ENCODE results near the gene CTNNA2. TPM values are rescaled to one million over a fixed set of nuclear protein-coding genes. Genes with fewer than 3 reads are reported as not detected.

Gene CTNNA2
- total RNA-seq, 1 donor from 2014 or later, result 3.5 TPM

DNA sequence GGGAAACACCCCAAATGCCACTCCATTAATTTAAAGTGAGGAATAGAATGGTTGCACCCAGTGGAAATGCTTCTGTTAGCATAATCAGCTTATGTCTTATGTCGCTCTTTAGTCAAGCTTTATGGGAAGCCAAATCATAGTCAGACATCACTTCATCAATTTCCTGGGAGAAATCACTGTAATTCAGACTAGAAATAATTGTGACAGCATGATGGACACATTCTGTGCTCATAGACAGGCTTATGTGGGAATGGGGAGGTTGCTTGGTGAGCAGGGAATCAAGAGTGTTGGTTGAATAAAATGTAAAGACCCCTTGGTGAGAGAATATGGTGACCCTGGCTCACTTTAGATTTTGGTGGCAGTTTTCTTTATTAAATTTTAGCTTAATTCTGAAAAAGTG, 174.0 kb downstream of the CTNNA2 start:
- Histone ChIP-seq H3K27me3 (ENCODE audit: control insufficient read depth, insufficient read depth, low read length) (no peaks in the 10 kb centered on the region), H3K36me3 (ENCODE audit: control insufficient read depth, insufficient read depth, low read length) (no peaks in the 10 kb centered on the region), H3K4me3 (ENCODE audit: low read depth, low read length) (no peak overlapping the region)
- TF ChIP-seq, protein P1, sequence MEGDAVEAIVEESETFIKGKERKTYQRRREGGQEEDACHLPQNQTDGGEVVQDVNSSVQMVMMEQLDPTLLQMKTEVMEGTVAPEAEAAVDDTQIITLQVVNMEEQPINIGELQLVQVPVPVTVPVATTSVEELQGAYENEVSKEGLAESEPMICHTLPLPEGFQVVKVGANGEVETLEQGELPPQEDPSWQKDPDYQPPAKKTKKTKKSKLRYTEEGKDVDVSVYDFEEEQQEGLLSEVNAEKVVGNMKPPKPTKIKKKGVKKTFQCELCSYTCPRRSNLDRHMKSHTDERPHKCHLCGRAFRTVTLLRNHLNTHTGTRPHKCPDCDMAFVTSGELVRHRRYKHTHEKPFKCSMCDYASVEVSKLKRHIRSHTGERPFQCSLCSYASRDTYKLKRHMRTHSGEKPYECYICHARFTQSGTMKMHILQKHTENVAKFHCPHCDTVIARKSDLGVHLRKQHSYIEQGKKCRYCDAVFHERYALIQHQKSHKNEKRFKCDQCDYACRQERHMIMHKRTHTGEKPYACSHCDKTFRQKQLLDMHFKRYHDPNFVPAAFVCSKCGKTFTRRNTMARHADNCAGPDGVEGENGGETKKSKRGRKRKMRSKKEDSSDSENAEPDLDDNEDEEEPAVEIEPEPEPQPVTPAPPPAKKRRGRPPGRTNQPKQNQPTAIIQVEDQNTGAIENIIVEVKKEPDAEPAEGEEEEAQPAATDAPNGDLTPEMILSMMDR (IDR thresholded peaks at IDR 0.05; ENCODE audit: insufficient read depth, low read length, poor library complexity, severe bottlenecking), result no peak
- no peak for DNase-seq (ENCODE audit: low read depth)

DNA sequence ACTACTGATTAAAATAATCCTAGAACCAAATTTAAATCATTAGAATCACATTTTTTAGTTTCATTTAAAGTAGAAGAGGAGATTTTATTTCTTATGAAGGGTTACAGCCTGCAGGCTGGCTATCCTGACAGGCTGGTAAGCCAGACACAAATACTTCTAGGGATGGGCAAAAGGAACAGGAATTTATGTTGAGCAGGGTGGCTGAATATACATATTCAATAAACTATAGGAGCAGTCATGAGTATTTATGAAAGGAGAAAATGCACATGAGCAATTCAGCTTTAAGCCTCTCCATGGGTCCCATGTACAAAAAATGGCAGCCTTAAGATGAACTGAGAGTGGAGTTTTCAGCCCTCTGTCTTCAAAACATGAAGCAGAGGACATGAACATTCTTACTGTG, 182.4 kb downstream of the CTNNA2 start:
- DNase-seq (ENCODE audit: low read depth), result no peak
- no peaks in the 10 kb centered on the region for H3K36me3 ChIP-seq (ENCODE audit: control insufficient read depth, insufficient read depth, low read length)
- H3K27me3 ChIP-seq (ENCODE audit: control insufficient read depth, insufficient read depth, low read length), result no peaks in the 10 kb centered on the region
- H3K4me3 ChIP-seq (ENCODE audit: low read depth, low read length), result no peak overlapping the region
- TF ChIP-seq, protein P1 (IDR thresholded peaks at IDR 0.05; ENCODE audit: insufficient read depth, low read length, poor library complexity, severe bottlenecking), result no peak

DNA sequence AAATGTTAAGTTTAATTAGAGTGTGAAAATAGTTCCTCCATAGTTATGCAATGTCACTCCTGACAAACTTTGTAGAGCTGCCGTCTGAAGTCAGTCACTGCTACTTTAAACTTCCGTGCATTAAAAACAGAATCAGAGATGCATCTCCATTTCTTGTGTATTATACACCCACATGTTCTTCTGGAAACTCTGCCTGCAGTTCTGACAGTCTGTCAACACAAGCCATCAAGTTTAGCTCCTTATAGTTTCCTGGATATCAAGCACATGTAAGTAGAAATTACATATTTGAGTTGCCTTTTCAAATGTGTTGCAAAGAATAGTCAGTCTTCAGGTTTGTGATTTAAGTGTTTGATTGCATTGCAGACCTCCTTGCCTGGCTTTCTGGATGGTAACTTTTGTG, 184.3 kb downstream of the CTNNA2 start:
- TF ChIP-seq, protein P1 (IDR thresholded peaks at IDR 0.05; ENCODE audit: insufficient read depth, low read length, poor library complexity, severe bottlenecking), result no peak
- Histone ChIP-seq H3K4me3 (ENCODE audit: low read depth, low read length) (no peak overlapping the region), H3K36me3 (ENCODE audit: control insufficient read depth, insufficient read depth, low read length) (no peaks in the 10 kb centered on the region), H3K27me3 (ENCODE audit: control insufficient read depth, insufficient read depth, low read length) (no peaks in the 10 kb centered on the region)
- DNase-seq (ENCODE audit: low read depth), result no peak

DNA sequence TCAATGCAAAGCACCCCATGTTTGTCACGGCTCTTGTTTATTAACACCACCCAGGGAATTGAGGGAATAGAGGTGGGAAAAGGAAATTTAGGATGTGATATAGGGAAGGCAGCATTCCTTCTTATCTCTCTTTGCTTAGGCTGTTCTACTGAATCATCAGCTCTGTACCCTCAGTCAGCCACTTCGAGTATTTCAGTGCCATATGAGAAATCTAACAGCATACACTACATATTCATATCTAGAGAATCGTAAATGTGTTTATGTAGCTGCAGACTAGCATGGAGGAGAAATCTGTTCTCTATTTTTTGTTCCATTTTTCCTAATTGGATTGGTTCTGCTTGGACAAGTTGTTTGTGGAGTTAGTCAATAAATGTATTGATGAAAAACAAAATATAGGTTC, 187.8 kb downstream of the CTNNA2 start:
- H3K36me3 ChIP-seq (ENCODE audit: control insufficient read depth, insufficient read depth, low read length), result no peaks in the 10 kb centered on the region
- DNase-seq (ENCODE audit: low read depth), result no peak
- H3K4me3 ChIP-seq (ENCODE audit: low read depth, low read length), result no peak overlapping the region
- TF ChIP-seq, protein P1 (IDR thresholded peaks at IDR 0.05; ENCODE audit: insufficient read depth, low read length, poor library complexity, severe bottlenecking), result no peak
- no peaks in the 10 kb centered on the region for H3K27me3 ChIP-seq (ENCODE audit: control insufficient read depth, insufficient read depth, low read length)

DNA sequence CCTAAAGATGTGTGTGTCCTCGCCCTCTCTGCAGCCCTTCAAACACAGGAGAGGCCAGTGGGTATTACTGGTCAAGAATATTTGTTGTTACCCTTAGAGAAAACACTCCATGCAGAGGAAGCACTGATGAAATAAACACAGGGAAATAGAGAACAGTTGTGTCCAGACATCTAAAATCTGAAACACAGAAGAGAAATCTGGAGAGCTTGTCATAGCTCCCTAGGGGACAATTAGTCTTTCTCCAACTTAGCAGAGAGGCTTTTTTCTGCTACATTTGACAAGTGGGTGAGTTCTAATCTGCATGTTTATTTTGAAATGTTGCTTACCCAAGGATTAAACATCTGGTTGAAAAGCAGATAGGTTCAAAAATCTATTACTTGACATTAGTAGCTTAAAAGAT, 190.1 kb downstream of the CTNNA2 start:
- DNase-seq (ENCODE audit: low read depth), result no peak
- H3K27me3 ChIP-seq (ENCODE audit: control insufficient read depth, insufficient read depth, low read length), result no peaks in the 10 kb centered on the region
- H3K36me3 ChIP-seq (ENCODE audit: control insufficient read depth, insufficient read depth, low read length), result no peaks in the 10 kb centered on the region
- no peak overlapping the region for H3K4me3 ChIP-seq (ENCODE audit: low read depth, low read length)
- TF ChIP-seq, protein P1 (IDR thresholded peaks at IDR 0.05; ENCODE audit: insufficient read depth, low read length, poor library complexity, severe bottlenecking), result no peak

DNA sequence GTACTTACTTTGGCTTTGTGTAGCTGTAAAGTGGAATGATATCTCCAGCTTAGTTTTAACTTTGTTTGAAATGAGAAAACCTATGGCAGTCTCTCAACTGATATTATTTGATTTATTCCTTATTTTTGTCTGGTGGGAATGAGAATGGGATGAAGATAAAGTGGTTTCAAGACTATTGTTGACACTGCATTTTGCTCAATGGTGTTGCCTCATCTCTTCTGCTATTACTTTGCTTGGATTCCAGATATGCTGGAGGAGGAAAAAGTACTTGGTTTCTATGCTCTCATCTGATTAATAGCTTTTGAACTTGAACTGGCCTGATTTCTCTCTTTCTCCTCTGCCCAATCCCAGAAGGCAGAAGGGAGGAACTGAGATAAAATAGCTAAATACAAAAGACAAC, 198.2 kb downstream of the CTNNA2 start:
- DNase-seq (ENCODE audit: low read depth), result no peak
- TF ChIP-seq, protein P1 (IDR thresholded peaks at IDR 0.05; ENCODE audit: insufficient read depth, low read length, poor library complexity, severe bottlenecking), result no peak

More for the DNA sequence above, 198.2 kb downstream of the CTNNA2 start:
- H3K4me3 ChIP-seq (ENCODE audit: low read depth, low read length), result no peak overlapping the region
- no peaks in the 10 kb centered on the region for H3K36me3 ChIP-seq (ENCODE audit: control insufficient read depth, insufficient read depth, low read length)
- H3K27me3 ChIP-seq (ENCODE audit: control insufficient read depth, insufficient read depth, low read length), result no peaks in the 10 kb centered on the region
